Astrocyte (in vitro differentiated cells and primary cell): ENCODE data around the gene TRIP13. TPM values are rescaled to one million over a fixed set of nuclear protein-coding genes. Genes with fewer than 3 reads are reported as not detected.
"Not testable (repeated sequence)": the region's sequence is repeated elsewhere in the genome, so short reads cannot be mapped to it uniquely, and the experiment has no call there.

Experiments used
- DNase-seq: peaks from one replicate; pipeline ENCODE4 v3.0.0-alpha.2; 2010; ENCODE audit warnings: low read depth
- FAIRE-seq: peaks from 2 replicates; lab custom pipeline; 2011; peaks lifted over from hg19 to GRCh38; lab: Jason Lieb, UNC
- H2AFZ ChIP-seq: 2 replicates; pipeline ENCODE4 v1.6.0; 2012; ENCODE audit warnings: low read depth, low read length, inconsistent platforms
- H3K27ac ChIP-seq: 2 replicates; pipeline ENCODE4 v1.5.1; 2011; ENCODE audit warnings: low read depth, low read length, inconsistent platforms
- H3K27me3 ChIP-seq: 2 replicates; pipeline ENCODE4 v1.6.0; 2011; ENCODE audit warnings: low read length, inconsistent platforms; ENCODE audit not compliant: insufficient read depth
- H3K36me3 ChIP-seq: 2 replicates; pipeline ENCODE4 v1.5.1; 2011; ENCODE audit warnings: low read length, inconsistent platforms; ENCODE audit not compliant: insufficient read depth
- H3K4me1 ChIP-seq: 2 replicates; pipeline ENCODE4 v1.5.1; 2011; ENCODE audit warnings: low read length, inconsistent platforms; ENCODE audit not compliant: insufficient read depth
- H3K4me2 ChIP-seq: 2 replicates; pipeline ENCODE4 v1.6.0; 2012; ENCODE audit warnings: low read length, inconsistent platforms
- H3K4me3 ChIP-seq: 2 replicates; pipeline ENCODE4 v1.5.1; 2011; ENCODE audit warnings: low read depth, mild to moderate bottlenecking, low read length, inconsistent platforms; ENCODE audit not compliant: insufficient read depth
- H3K79me2 ChIP-seq: 2 replicates; pipeline ENCODE4 v1.6.0; 2012; ENCODE audit warnings: mild to moderate bottlenecking, low read length, inconsistent platforms; ENCODE audit not compliant: insufficient read depth
- H3K9ac ChIP-seq: 2 replicates; pipeline ENCODE4 v1.6.0; 2012; ENCODE audit warnings: mild to moderate bottlenecking, low read length, inconsistent platforms
- H3K9me3 ChIP-seq: 2 replicates; pipeline ENCODE4 v1.5.1; 2012; ENCODE audit warnings: low read depth, mild to moderate bottlenecking, low read length, inconsistent platforms; ENCODE audit not compliant: insufficient read depth
- H4K20me1 ChIP-seq: 2 replicates; pipeline ENCODE4 v1.6.0; 2012; ENCODE audit warnings: low read length, inconsistent platforms; ENCODE audit not compliant: insufficient read depth
- H3K27ac Mint-ChIP-seq: one replicate; pipeline ENCODE4 v1.8.0; 2021; ENCODE audit warnings: mild to moderate bottlenecking, mixed read lengths; ENCODE audit not compliant: unreplicated experiment
- H3K27me3 Mint-ChIP-seq: one replicate; pipeline ENCODE4 v1.8.0; 2021; ENCODE audit warnings: low read depth, mixed read lengths; ENCODE audit not compliant: unreplicated experiment
- H3K36me3 Mint-ChIP-seq: one replicate; pipeline ENCODE4 v1.8.0; 2021; ENCODE audit warnings: low read depth, mixed read lengths; ENCODE audit not compliant: unreplicated experiment
- H3K4me1 Mint-ChIP-seq: one replicate; pipeline ENCODE4 v1.8.0; 2021; ENCODE audit warnings: low read depth, mixed read lengths; ENCODE audit not compliant: unreplicated experiment
- H3K4me3 Mint-ChIP-seq: one replicate; pipeline ENCODE4 v1.8.0; 2021; ENCODE audit warnings: mild to moderate bottlenecking, moderate library complexity, mixed read lengths; ENCODE audit not compliant: unreplicated experiment
- H3K9me3 Mint-ChIP-seq: one replicate; pipeline ENCODE4 v1.8.0; 2021; ENCODE audit warnings: mild to moderate bottlenecking, mixed read lengths; ENCODE audit not compliant: unreplicated experiment
- total RNA-seq: library from RNA; stranded (reverse); gene quantifications from 2 replicates; pipeline ENCODE4 v1.2.1, GENCODE V29; 2021

The TRIP13 gene
- total RNA-seq, 1 donor from 2014 or later, result 7.3 TPM

DNA sequence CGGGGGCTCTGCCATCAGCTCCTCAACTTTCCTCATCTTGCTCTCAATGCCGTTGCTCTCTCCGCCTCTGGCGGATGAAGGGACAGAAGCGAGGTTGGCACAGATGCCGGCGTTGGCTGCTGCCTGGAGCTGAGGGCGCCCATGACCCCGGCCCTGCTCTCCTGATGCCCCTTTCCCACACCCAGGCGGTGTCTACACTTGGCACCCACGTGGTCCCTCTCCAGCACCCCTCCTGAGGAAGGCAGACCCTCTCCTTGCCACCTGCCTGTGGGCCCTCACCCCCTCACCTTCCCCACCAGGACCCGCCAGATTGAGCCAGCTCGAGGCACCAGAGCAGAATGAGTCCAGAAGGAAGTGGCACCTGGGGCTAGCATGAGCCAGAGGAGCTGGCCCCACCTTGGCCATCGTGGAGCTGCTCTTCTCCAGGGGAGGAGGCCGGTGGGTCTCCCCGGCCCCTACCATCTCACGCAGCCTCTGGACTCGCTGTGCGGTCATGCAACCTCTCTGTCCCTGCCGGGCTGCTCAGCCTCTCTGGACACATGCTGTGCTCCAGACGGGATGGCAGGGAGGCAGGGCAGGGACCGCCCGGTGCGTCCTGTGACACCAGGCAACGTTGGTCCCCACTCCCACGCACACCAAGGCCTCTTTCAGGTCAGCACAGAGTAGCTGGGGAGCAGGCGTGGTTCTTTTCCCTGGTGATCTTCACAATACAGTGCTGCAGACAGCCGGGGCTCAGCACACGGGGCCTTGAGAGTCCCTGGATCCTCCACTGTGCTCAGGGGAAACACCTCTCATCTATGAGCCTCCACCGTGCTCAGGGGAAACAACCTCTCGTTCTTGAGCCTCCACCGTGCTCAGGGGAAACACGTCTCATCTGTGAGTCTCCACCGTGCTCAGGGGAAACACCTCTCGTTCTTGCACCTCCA, 46.7 kb upstream of the TRIP13 start:
- FAIRE-seq, DNase-seq: not testable (repeated sequence)

DNA sequence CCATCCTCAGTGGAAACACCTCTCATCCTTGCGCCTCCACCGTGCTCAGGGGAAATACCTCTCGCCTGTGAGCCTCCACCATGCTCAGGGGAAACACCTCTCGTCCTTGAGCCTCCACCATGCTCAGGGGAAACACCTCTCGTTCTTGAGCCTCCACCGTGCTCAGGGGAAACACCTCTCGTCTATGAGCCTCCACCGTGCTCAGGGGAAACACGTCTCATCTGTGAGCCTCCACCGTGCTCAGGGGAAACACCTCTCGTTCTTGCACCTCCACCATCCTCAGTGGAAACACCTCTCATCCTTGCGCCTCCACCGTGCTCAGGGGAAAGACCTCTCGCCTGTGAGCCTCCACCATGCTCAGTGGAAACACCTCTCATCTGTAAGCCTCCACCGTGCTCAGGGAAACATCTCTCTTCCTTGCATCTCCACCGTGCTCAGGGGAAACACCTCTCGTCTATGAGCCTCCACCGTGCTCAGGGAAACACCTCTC, 46.0 kb upstream of the TRIP13 start:
- H3K4me3 ChIP-seq, DNase-seq, H3K27ac Mint-ChIP-seq: not testable (repeated sequence)

More for the DNA sequence above, 46.7 kb upstream of the TRIP13 start:
- H3K27ac Mint-ChIP-seq, H3K27ac ChIP-seq, H3K4me1 Mint-ChIP-seq, H3K27me3 ChIP-seq, H2AFZ ChIP-seq, H3K9ac ChIP-seq, H3K36me3 ChIP-seq, H3K9me3 ChIP-seq, H3K4me3 Mint-ChIP-seq, H4K20me1 ChIP-seq, H3K4me3 ChIP-seq, H3K79me2 ChIP-seq, H3K4me2 ChIP-seq, H3K9me3 Mint-ChIP-seq, H3K4me1 ChIP-seq: not testable (repeated sequence)
- Mint-ChIP-seq H3K36me3 (peaks cover 11% of the 10 kb centered on the region), H3K27me3 (peaks cover 17% of the 10 kb centered on the region)

DNA sequence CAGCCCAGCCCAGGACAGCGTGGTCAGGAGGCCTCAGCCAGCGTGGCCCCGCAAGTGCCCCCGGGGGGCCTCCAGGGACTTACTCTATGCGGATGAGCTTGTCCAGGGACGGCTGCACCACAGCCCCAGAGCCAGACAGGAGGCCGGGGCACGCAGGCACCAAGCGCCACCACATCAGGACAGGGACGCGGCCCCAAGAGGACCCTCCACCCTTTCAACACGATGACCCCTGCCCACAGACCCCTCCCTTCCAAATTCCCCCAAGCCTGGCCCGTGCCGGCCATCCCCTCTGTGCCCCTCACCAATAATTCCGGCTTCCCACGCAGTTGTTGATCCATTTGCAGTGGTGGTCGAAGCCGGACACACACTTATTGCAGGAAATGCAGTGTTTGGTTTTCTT, 45.5 kb upstream of the TRIP13 start:
- H3K79me2 ChIP-seq, H3K36me3 ChIP-seq, FAIRE-seq, H4K20me1 ChIP-seq, H3K27me3 ChIP-seq, H3K4me1 ChIP-seq, H3K4me1 Mint-ChIP-seq, H3K36me3 Mint-ChIP-seq, H3K9ac ChIP-seq, DNase-seq, H3K27ac ChIP-seq, H3K4me3 ChIP-seq, H3K4me3 Mint-ChIP-seq, H2AFZ ChIP-seq, H3K27ac Mint-ChIP-seq, H3K4me2 ChIP-seq, H3K9me3 Mint-ChIP-seq, H3K9me3 ChIP-seq: not testable (repeated sequence)
- peaks cover 19% of the 10 kb centered on the region for H3K27me3 Mint-ChIP-seq

More for the DNA sequence above, 46.0 kb upstream of the TRIP13 start:
- not testable (repeated sequence) for H3K79me2 ChIP-seq, H3K9ac ChIP-seq, H3K9me3 Mint-ChIP-seq, H2AFZ ChIP-seq, H3K27ac ChIP-seq, H3K4me3 Mint-ChIP-seq, FAIRE-seq, H3K4me1 ChIP-seq, H3K4me2 ChIP-seq, H3K4me1 Mint-ChIP-seq, H4K20me1 ChIP-seq, H3K36me3 ChIP-seq, H3K27me3 ChIP-seq, H3K9me3 ChIP-seq, H3K36me3 Mint-ChIP-seq
- peaks cover 17% of the 10 kb centered on the region for H3K27me3 Mint-ChIP-seq

DNA sequence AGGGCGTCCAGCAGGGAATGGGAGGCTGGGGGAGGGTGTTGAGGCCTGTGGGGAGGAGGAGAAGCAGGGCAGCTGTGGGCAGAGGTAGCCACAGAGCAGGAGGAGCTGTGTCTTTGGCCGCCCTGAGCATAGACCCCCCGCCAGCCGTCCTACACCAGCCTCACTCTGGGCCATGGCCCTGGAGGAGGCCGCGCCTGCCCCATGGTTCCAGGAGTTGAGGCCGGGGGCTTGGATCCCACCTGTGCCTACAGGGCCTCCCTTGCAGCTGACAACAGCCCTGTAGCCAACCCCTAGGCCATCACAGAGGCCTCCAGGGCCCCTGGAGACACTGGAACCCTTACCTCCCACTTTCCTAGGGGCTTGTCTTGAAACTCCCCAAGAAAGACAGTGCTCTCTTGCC, 44.9 kb upstream of the TRIP13 start:
- FAIRE-seq, H3K36me3 Mint-ChIP-seq: not testable (repeated sequence)

More for the DNA sequence above, 44.9 kb upstream of the TRIP13 start:
- not testable (repeated sequence) for H2AFZ ChIP-seq, H3K27ac ChIP-seq, H3K9ac ChIP-seq, H3K4me2 ChIP-seq, DNase-seq, H3K4me3 Mint-ChIP-seq, H3K79me2 ChIP-seq, H3K9me3 Mint-ChIP-seq, H4K20me1 ChIP-seq, H3K4me1 Mint-ChIP-seq, H3K36me3 ChIP-seq, H3K4me1 ChIP-seq, H3K4me3 ChIP-seq, H3K9me3 ChIP-seq, H3K27ac Mint-ChIP-seq
- peaks cover 19% of the 10 kb centered on the region for H3K27me3 Mint-ChIP-seq
- peaks cover 12% of the 10 kb centered on the region for H3K27me3 ChIP-seq
